ENCODE results near the gene TAF4.

The TAF4 gene

DNA sequence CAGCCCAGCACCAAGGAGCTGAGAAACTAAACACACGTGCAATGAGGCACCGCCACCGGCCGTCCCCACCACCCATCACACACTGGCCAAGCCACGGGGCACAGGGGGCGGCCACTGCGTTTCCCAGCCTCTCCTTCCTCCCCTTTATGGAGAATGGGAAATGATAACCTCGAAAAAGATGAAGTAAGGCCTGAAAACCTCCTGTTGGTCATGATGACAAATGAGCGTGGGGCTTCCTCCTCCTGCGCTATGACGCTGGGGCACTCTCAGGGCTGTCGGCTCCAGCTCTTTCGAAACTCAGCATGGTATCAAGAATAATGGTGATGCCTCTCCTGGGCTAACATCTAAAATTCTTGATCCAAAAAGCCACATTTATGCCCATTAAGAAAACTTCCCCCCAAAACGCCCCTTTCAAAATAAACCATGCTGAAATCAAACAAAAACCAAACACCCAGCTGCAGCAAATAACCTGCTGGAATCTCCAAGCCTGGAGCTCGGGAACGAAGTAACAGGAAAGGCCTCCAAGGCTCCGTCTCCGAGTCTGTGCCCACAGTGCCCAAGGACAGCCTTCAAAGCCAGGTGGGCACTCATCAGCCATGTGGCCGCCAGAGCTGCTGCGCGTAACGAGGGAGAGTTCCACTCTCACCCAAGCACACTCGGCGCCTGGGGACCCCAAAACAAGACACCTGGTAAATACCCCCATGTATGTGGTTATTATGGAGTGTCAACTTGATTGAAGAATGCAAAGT is 50.0 kb downstream of the TAF4 start:
- no peak overlapping the region for H3K4me3 ChIP-seq (ENCODE audit: low read length)
- 92% methylated on average over 24 of the region's 24 CpGs for WGBS
- H3K9ac ChIP-seq (ENCODE audit: low read depth, low read length), result no peak overlapping the region

DNA sequence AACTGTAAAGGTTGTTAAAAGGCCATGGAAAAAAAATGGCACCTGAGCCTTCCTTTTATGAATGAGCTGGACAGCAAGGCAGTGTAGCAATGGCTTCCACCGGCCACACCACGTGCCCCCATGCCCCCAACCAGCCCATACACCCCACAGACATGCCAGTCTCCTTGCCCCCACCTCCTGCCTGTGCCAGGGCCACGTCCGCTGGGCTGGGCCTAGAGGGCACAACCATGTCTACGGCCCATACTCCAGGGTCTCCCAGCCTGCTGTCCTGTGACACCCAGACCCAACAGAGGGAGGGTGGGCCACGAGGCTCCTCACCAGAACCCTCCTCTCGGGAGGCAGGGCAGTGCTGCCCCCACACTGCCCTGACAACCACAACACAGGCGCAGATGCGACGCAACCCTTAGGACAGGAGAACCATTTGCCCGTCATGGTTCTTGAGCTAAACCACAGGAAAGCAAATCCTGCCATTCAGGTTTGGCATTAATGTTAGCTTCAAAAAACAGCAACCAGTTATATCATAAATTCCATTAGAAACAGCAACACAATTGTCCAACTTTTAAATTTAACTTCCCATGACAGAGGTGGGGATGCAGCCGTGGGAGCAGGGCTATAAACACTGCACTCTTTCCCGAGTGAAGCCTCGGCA is 50.7 kb downstream of the TAF4 start:
- no peak overlapping the region for H3K27ac ChIP-seq (ENCODE audit: low read depth, low read length)
- WGBS, result 90% methylated on average over 14 of the region's 14 CpGs

More for the DNA sequence above, 50.0 kb downstream of the TAF4 start:
- H3K27me3 ChIP-seq (ENCODE audit: insufficient read depth, low read length), result no peaks in the 10 kb centered on the region
- no peaks in the 10 kb centered on the region for H3K9me3 ChIP-seq (ENCODE audit: insufficient read depth, low read depth, low read length)
- peaks cover 24% of the 10 kb centered on the region for H3K36me3 ChIP-seq (ENCODE audit: insufficient read depth, low read length)
- no peak overlapping the region for H3K27ac ChIP-seq (ENCODE audit: low read depth, low read length)
- 0 out of 2 replicates have a peak, but pooled peaks cover 4% of the 10 kb centered on the region for H3K4me1 ChIP-seq (ENCODE audit: insufficient read depth, low read length)

DNA sequence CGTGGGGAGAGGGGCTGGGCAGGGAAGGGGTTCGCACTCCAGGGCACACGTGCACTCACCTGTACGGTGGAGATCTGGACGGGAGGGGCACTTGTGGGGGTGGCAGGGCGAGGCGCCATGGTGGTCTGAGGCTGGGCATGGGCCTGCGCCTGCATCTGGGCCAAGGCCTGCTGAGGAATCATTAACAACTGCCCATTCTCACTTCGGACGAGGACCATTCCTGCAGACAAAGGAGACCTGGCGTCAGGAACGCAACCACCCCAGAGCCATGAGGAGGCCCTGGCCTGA is 51.2 kb downstream of the TAF4 start:
- H3K4me3 ChIP-seq (ENCODE audit: low read length), result no peak overlapping the region
- 94% methylated on average over 12 of the region's 12 CpGs for WGBS
- H3K4me1 ChIP-seq (ENCODE audit: insufficient read depth, low read length), result 0 out of 2 replicates have a peak, but pooled peaks cover 4% of the 10 kb centered on the region
- peaks cover 35% of the 10 kb centered on the region for H3K36me3 ChIP-seq (ENCODE audit: insufficient read depth, low read length)
- H3K27ac ChIP-seq (ENCODE audit: low read depth, low read length), result no peak overlapping the region
- H3K9me3 ChIP-seq (ENCODE audit: insufficient read depth, low read depth, low read length), result no peaks in the 10 kb centered on the region
- H3K9ac ChIP-seq (ENCODE audit: low read depth, low read length), result no peak overlapping the region; the same call in 1 of the 2 replicates
- H3K27me3 ChIP-seq (ENCODE audit: insufficient read depth, low read length), result no peaks in the 10 kb centered on the region

More for the DNA sequence above, 50.7 kb downstream of the TAF4 start:
- Histone ChIP-seq H3K9ac (ENCODE audit: low read depth, low read length) (no peak overlapping the region), H3K4me3 (ENCODE audit: low read length) (no peak overlapping the region), H3K27me3 (ENCODE audit: insufficient read depth, low read length) (no peaks in the 10 kb centered on the region), H3K9me3 (ENCODE audit: insufficient read depth, low read depth, low read length) (no peaks in the 10 kb centered on the region), H3K36me3 (ENCODE audit: insufficient read depth, low read length) (peaks cover 30% of the 10 kb centered on the region), H3K4me1 (ENCODE audit: insufficient read depth, low read length) (0 out of 2 replicates have a peak, but pooled peaks cover 4% of the 10 kb centered on the region)

DNA sequence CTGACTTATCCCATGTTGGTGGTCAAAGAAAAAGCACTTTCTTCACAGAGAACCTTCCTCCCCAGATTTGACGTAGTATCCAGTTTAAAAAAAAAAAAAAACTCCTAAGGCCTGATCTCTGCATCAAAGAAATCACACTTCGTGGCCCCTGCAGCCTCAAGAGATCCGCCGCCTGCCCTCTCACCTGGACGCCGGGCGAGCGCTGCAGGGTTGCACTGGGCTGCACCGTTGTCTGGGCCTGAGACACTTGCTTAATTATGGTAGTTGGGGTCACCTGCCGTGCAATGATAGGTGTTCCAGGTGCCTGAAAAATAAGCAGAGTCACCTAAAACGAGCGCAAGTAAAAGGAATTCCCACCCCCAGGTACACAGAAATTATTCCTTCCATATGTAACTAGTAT is 53.0 kb downstream of the TAF4 start:
- no peak overlapping the region for H3K27ac ChIP-seq (ENCODE audit: low read depth, low read length)
- 96% methylated on average over 12 of the region's 12 CpGs for WGBS
- H3K4me1 ChIP-seq (ENCODE audit: insufficient read depth, low read length), result 0 out of 2 replicates have a peak, but pooled peaks cover 4% of the 10 kb centered on the region
- H3K9ac ChIP-seq (ENCODE audit: low read depth, low read length), result no peak overlapping the region
- H3K36me3 ChIP-seq (ENCODE audit: insufficient read depth, low read length), result peaks cover 52% of the 10 kb centered on the region
- no peak overlapping the region for H3K4me3 ChIP-seq (ENCODE audit: low read length)
- H3K27me3 ChIP-seq (ENCODE audit: insufficient read depth, low read length), result no peaks in the 10 kb centered on the region
- H3K9me3 ChIP-seq (ENCODE audit: insufficient read depth, low read depth, low read length), result no peaks in the 10 kb centered on the region

DNA sequence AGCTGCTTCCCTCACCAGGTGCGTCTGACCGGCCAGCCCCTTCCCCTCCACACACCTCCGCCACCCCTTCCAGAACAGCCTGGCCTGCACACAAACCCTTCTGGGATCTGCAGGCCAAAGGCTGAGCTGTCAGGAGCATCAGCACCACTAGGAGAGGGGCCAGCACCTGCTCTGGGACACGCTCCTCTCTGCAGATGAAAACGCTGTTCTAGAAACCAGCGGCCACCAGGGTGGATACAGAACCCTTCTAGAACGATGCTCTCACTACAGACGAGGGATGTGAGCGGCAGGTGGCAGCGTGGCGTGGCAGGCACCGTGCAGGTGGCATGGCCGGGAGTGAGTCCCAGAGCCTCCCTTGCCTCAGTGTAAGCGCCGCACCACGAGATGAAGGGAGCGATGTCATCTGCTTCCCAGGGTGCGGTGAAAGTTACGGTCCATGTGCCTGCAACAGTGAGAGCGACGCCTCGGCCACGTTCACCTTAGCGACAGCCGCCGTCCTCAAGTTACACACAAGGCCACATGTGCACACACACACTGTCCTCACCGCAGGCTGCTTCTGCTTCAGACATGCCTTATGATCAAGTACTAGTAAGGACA is 53.6 kb downstream of the TAF4 start:
- WGBS, result 96% methylated on average over 27 of the region's 27 CpGs
- H3K9ac ChIP-seq (ENCODE audit: low read depth, low read length), result no peak overlapping the region
- no peak overlapping the region for H3K27ac ChIP-seq (ENCODE audit: low read depth, low read length)
- H3K27me3 ChIP-seq (ENCODE audit: insufficient read depth, low read length), result no peaks in the 10 kb centered on the region
- H3K9me3 ChIP-seq (ENCODE audit: insufficient read depth, low read depth, low read length), result no peaks in the 10 kb centered on the region
- H3K4me1 ChIP-seq (ENCODE audit: insufficient read depth, low read length), result 0 out of 2 replicates have a peak, but pooled peaks cover 4% of the 10 kb centered on the region
- H3K36me3 ChIP-seq (ENCODE audit: insufficient read depth, low read length), result peaks cover 58% of the 10 kb centered on the region
- no peak overlapping the region for H3K4me3 ChIP-seq (ENCODE audit: low read length)

DNA sequence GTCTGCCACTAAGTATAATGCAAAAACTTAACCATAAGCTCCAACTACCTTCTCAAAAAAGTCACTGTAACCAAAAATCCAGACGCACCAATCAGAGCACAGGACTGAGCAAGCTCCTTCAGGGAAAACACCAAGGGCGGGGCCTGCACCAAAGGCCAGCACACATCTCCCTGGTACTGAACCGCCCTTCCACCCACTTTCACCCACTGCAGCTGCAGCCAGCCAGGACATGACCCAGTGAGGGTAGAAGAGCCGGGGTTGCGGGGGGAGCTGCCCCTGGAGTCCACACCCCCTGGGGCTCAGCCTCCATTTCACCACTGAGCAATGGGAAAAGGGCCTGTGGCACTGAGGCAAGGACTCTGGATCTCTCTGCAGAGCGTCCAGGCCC is 54.3 kb downstream of the TAF4 start:
- H3K9ac ChIP-seq (ENCODE audit: low read depth, low read length), result no peak overlapping the region
- H3K27ac ChIP-seq (ENCODE audit: low read depth, low read length), result no peak overlapping the region
- H3K27me3 ChIP-seq (ENCODE audit: insufficient read depth, low read length), result no peaks in the 10 kb centered on the region
- H3K4me1 ChIP-seq (ENCODE audit: insufficient read depth, low read length), result 0 out of 2 replicates have a peak, but pooled peaks cover 4% of the 10 kb centered on the region
- WGBS, result 88% methylated on average over 6 of the region's 6 CpGs
- no peaks in the 10 kb centered on the region for H3K9me3 ChIP-seq (ENCODE audit: insufficient read depth, low read depth, low read length)
- no peak overlapping the region for H3K4me3 ChIP-seq (ENCODE audit: low read length)
- H3K36me3 ChIP-seq (ENCODE audit: insufficient read depth, low read length), result peaks cover 64% of the 10 kb centered on the region

DNA sequence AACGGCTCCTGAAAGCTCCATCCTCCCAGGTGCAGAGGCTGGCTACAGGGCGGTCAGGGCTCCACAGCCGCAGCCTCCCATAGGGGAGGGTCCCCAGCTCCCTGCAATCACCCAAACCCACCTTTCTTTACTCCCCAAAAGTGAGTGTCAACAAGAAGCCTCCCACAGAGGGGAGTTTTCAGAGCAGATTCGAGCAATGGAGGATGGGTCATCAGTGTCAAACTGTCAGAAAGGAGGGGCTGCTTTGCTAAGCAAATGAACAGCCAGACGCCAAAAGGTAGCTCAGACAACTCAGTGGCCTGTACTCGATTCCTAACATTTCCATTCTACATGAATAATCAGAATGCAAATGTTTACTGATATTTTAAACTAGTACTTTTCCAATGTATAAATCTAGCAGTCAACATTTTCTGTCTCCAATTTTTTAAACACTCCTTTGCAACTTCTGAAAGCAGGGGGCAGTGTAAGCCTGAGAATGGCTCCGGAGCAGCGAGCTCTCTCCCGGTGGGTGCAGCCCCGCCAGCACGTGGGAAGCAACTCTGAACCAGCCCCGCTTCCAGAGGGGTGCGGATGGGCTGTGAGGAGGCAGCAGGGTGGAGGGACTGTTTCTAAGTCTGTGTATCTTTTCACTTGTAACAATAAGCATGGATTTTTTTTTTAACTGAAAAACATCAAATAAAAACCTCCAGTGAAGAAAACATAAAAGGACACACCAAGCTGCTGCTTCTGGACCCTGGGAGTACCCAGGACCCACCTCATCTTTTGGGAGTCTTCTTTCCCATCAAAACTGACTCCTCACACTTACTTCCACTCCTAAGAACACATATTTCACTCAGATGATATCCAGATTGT is 54.9 kb downstream of the TAF4 start:
- Histone ChIP-seq H3K4me3 (ENCODE audit: low read length) (no peak overlapping the region), H3K27me3 (ENCODE audit: insufficient read depth, low read length) (no peaks in the 10 kb centered on the region), H3K4me1 (ENCODE audit: insufficient read depth, low read length) (0 out of 2 replicates have a peak, but pooled peaks cover 4% of the 10 kb centered on the region), H3K9me3 (ENCODE audit: insufficient read depth, low read depth, low read length) (no peaks in the 10 kb centered on the region), H3K9ac (ENCODE audit: low read depth, low read length) (no peak overlapping the region), H3K36me3 (ENCODE audit: insufficient read depth, low read length) (peaks cover 70% of the 10 kb centered on the region), H3K27ac (ENCODE audit: low read depth, low read length) (no peak overlapping the region)
- WGBS, result 57% methylated on average over 12 of the region's 13 CpGs

DNA sequence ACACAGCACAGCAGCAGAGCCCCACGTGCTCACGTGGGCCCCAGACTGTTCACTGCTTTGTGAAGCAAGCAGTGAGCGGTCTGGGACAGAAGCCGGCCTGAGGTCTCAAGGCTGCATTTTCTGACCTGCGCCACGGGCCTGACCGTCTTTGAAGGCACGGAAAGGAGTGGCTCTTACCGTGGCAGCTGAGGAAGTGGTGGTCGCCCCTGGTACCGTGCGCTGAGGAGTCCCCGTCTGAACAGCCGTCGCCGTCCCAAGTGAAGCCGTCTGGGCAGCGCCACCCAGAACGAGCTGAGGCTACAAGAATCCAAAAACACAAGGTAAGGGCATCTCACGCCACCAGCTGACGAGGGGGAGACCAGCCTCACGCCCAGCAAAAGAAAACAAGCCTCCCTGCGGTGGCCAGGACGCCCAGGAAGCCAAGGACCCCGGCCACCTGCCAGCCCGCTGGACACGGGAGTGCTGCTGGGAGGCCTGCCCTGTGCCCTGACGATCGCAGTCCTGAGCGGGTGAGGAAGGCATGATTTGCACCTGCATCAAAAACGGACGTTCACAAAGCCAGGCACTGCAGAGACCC is 55.7 kb downstream of the TAF4 start:
- H3K27ac ChIP-seq (ENCODE audit: low read depth, low read length), result no peak overlapping the region
- H3K27me3 ChIP-seq (ENCODE audit: insufficient read depth, low read length), result no peaks in the 10 kb centered on the region
- 95% methylated on average over 32 of the region's 32 CpGs for WGBS
- H3K9me3 ChIP-seq (ENCODE audit: insufficient read depth, low read depth, low read length), result no peaks in the 10 kb centered on the region
- H3K36me3 ChIP-seq (ENCODE audit: insufficient read depth, low read length), result peaks cover 79% of the 10 kb centered on the region
- no peak overlapping the region for H3K9ac ChIP-seq (ENCODE audit: low read depth, low read length)
- no peak overlapping the region for H3K4me3 ChIP-seq (ENCODE audit: low read length)
- H3K4me1 ChIP-seq (ENCODE audit: insufficient read depth, low read length), result 0 out of 2 replicates have a peak, but pooled peaks cover 4% of the 10 kb centered on the region

DNA sequence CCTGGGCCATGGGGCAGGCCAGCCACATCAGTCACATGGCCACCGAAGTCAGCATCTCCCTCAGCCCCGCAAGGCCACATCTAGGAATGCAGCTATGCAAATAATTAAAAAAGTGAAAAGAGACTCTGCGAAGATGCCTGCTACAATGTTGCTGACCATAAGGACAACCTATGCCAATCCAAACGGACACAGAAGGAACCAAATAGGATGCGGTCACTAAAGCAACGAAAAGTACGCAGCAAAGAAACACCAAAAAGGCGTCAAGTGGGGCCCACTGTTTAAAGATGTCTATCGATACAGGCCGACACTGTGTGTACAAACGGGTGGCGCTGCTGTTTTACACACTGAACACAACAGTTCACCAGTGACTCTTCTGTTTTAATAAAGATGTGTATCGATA is 56.4 kb downstream of the TAF4 start:
- Histone ChIP-seq H3K27ac (ENCODE audit: low read depth, low read length) (no peak overlapping the region), H3K4me3 (ENCODE audit: low read length) (no peak overlapping the region), H3K36me3 (ENCODE audit: insufficient read depth, low read length) (peaks cover 84% of the 10 kb centered on the region), H3K27me3 (ENCODE audit: insufficient read depth, low read length) (no peaks in the 10 kb centered on the region), H3K4me1 (ENCODE audit: insufficient read depth, low read length) (0 out of 2 replicates have a peak, but pooled peaks cover 4% of the 10 kb centered on the region), H3K9me3 (ENCODE audit: insufficient read depth, low read depth, low read length) (no peaks in the 10 kb centered on the region), H3K9ac (ENCODE audit: low read depth, low read length) (no peak overlapping the region)
- 95% methylated on average over 13 of the region's 13 CpGs for WGBS

DNA sequence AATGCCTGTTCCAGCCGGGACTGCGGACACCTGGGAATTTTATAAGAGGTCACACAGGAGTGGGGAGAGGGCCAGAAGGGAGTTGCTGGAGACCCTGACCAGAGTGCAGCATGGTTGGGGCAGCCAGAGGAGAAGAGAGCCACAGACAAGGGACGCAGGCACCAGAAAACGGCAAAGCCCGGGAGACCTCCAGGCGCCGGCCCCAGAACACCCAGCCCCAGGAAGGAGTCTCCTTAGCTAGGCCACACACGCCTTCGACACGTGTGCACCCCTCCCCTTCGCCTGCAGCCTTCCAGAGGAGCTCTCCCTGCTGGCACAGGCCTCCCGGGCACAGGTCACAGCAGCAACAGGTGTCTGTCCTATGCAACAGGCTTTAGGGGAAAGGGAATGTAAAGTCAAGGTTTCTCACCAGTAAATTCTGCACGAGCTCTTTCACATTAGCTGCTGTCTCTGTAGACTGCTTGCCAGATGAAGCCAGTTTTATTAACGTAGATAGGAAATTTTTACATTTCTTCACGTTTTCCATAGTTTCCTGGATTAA is 57.0 kb downstream of the TAF4 start:
- Histone ChIP-seq H3K4me3 (ENCODE audit: low read length) (no peak overlapping the region), H3K36me3 (ENCODE audit: insufficient read depth, low read length) (peaks cover 88% of the 10 kb centered on the region), H3K27ac (ENCODE audit: low read depth, low read length) (no peak overlapping the region), H3K27me3 (ENCODE audit: insufficient read depth, low read length) (no peaks in the 10 kb centered on the region), H3K9ac (ENCODE audit: low read depth, low read length) (no peak overlapping the region), H3K4me1 (ENCODE audit: insufficient read depth, low read length) (0 out of 2 replicates have a peak, but pooled peaks cover 4% of the 10 kb centered on the region), H3K9me3 (ENCODE audit: insufficient read depth, low read depth, low read length) (no peaks in the 10 kb centered on the region)
- 94% methylated on average over 15 of the region's 15 CpGs for WGBS
